HG02973 (cell line): ENCODE results near the gene PSMA8.
"Not testable (repeated sequence)": the region's sequence is repeated elsewhere in the genome, so short reads cannot be mapped to it uniquely, and the experiment has no call there.

Source experiments
- ATAC-seq: cut with Tn5 transposase; IDR thresholded peaks from one replicate; pipeline ENCODE4 v1.9.1; 2021; ENCODE audit warnings: moderate library complexity; ENCODE audit not compliant: unreplicated experiment

Gene PSMA8

GRCh38 chr18:26228562-26229260, 95.0 kb downstream of the PSMA8 start:
- no peak for ATAC-seq

DNA sequence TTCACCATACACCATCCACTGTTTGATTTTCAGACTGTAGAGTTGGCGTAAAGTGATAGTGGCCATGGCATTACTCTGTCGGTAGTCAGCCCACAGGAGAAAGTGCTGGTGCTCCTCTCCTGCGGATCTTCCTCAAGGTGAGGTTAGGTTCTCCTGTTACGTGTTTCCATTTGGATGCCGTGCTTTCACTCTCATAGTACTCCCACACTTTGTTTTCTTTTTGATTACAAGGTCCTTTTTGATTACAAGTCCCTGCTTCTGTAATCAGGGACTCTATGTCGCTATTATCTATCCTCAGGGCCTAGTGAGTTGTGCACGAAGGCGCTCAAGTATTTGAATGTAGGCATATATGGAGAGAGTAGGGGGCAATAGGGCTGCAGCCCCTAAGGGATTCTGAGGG, 96.8 kb downstream of the PSMA8 start:
- no peak for ATAC-seq

GRCh38 chr18:26233208-26233607, 99.5 kb downstream of the PSMA8 start:
- ATAC-seq, result no peak

GRCh38 chr18:26237363-26237762, 103.7 kb downstream of the PSMA8 start:
- not testable (repeated sequence) for ATAC-seq

GRCh38 chr18:26238718-26239117, 105.0 kb downstream of the PSMA8 start:
- not testable (repeated sequence) for ATAC-seq

DNA sequence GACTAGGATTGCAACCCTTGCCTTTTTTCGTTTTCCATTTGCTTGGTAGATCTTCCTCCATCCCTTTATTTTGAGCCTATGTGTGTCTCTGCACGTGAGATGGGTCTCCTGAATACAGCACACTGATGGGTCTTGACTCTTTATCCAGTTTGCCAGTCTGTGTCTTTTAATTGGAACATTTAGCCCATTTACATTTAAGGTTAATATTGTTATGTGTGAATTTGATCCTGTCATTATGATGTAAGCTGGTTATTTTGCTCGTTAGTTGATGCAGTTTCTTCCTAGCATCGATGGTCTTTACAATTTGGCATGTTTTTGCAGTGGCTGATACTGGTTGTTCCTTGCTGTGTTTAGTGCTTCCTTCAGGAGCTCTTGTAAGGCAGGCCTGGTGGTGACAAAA, 108.7 kb downstream of the PSMA8 start:
- ATAC-seq, result not testable (repeated sequence)
